HCT116 (cell line): ENCODE data around the gene KCNN4. TPM values are rescaled to one million over a fixed set of nuclear protein-coding genes. Genes with fewer than 3 reads are reported as not detected.

Source experiments
- ATAC-seq: fragments of 200-7000 bp; cut with Tn5 transposase; 2 replicates; pipeline ENCODE4 v1.9.1; 2020; ENCODE audit warnings: mild to moderate bottlenecking, moderate library complexity
- BruUV-seq: library from RNA; stranded (reverse); fragments of 400-500 nt; replicated peaks from 2 replicates; lab custom pipeline; 2021; lab: Mats Ljungman, UMichigan
- CTCF ChIA-PET: fragments of 300-600 bp; sonication (Branson Sonifier 250); formaldehyde crosslinking; loops from one replicate; lab custom pipeline; 2021; ENCODE audit warnings: antibody characterized with exemption; lab: Charles Lee
- POLR2A ChIA-PET: fragments of 300-600, 350-600 bp; sonication (Branson Sonifier 250); formaldehyde crosslinking; loops from one replicate; lab custom pipeline; 2021; ENCODE audit warnings: antibody characterized with exemption; lab: Charles Lee
- RAD21 ChIA-PET, 2 experiments: fragments of 300-600 bp; sonication (Branson Sonifier 250); formaldehyde crosslinking; loops; one replicate each; lab custom pipeline; 2023; ENCODE audit warnings: low total read pairs in 2 of 2; ENCODE audit not compliant: uncharacterized antibody in 2 of 2, unreplicated experiment in 2 of 2, low non-redundant PET in 1 of 2; lab: Charles Lee
- DNase-seq: peaks from one replicate; pipeline ENCODE4 v3.0.0-alpha.2; 2010; ENCODE audit warnings: low read depth, low spot score
- H2AFZ ChIP-seq: fragments of 200-600 bp; shearing (Covaris generic), sonication (generic); 2 replicates; pipeline ENCODE4 v1.6.1; 2017; ENCODE audit warnings: low read depth, mixed run types, mixed read lengths, antibody characterized with exemption, low read length; ENCODE audit not compliant: poor library complexity, severe bottlenecking
- H3K27ac ChIP-seq: 2 replicates; pipeline ENCODE4 v1.5.1; 2012; ENCODE audit warnings: low read depth, low read length
- H3K27me3 ChIP-seq: fragments of 200-600 bp; sonication (generic); 2 replicates; pipeline ENCODE4 v1.6.1; 2016; ENCODE audit warnings: mixed run types, low read length, mixed read lengths; ENCODE audit not compliant: insufficient read depth
- H3K36me3 ChIP-seq, 2 experiments: fragments of 200-500 bp in 1 of 2; fragments of 200-600 bp in 1 of 2; sonication (Bioruptor generic) in 1 of 2; sonication (generic) in 1 of 2; 2 replicates each; pipeline versions ENCODE4 v1.5.1 to v1.6.1; 2014 to 2016; ENCODE audit warnings: low read length in 2 of 2, inconsistent platforms in 1 of 2, mixed read lengths in 1 of 2, mixed run types in 1 of 2; ENCODE audit not compliant: insufficient read depth in 2 of 2, control insufficient read depth in 1 of 2
- H3K4me1 ChIP-seq, 2 experiments: fragments of 200-600 bp in 1 of 2; sonication (generic) in 1 of 2; 2 replicates each; pipeline versions ENCODE4 v1.5.1 to v1.6.1; 2012 to 2017; ENCODE audit warnings: low read length in 2 of 2, inconsistent platforms in 1 of 2, mild to moderate bottlenecking in 1 of 2, mixed read lengths in 1 of 2, mixed run types in 1 of 2, moderate library complexity in 1 of 2; ENCODE audit not compliant: insufficient read depth in 2 of 2, control insufficient read depth in 1 of 2
- H3K4me2 ChIP-seq: fragments of 200-600 bp; sonication (generic); 2 replicates; pipeline ENCODE4 v1.6.1; 2017; ENCODE audit warnings: mixed run types, low read length, mixed read lengths
- H3K4me3 ChIP-seq, 2 experiments: fragments of 200-600 bp in 1 of 2; sonication (generic) in 1 of 2; replicated peaks in 1 of 2; 2 replicates each; pipeline ENCODE4 v1.5.1; 2011 to 2016; ENCODE audit warnings: low read length in 2 of 2, control low read depth in 1 of 2, low read depth in 1 of 2, mild to moderate bottlenecking in 1 of 2, mixed read lengths in 1 of 2, mixed run types in 1 of 2
- H3K79me2 ChIP-seq: fragments of 200-600 bp; sonication (generic); 2 replicates; pipeline ENCODE4 v1.6.1; 2017; ENCODE audit warnings: mild to moderate bottlenecking, mixed run types, low read length, moderate library complexity, mixed read lengths; ENCODE audit not compliant: insufficient read depth
- H3K9ac ChIP-seq: fragments of 200-600 bp; sonication (generic); 2 replicates; pipeline ENCODE4 v1.6.1; 2016; ENCODE audit warnings: low read length, mixed read lengths
- H3K9me2 ChIP-seq: fragments of 200-600 bp; sonication (generic), shearing (Covaris generic); 2 replicates; pipeline ENCODE4 v1.6.1; 2017; ENCODE audit warnings: mixed run types, mild to moderate bottlenecking, moderate library complexity; ENCODE audit not compliant: insufficient read depth
- H3K9me3 ChIP-seq, 2 experiments: fragments of 200-500 bp in 1 of 2; fragments of 200-600 bp in 1 of 2; sonication (Bioruptor generic) in 1 of 2; sonication (generic) in 1 of 2; 2 replicates each; pipeline ENCODE4 v1.6.1; 2014 to 2017; ENCODE audit warnings: low read length in 2 of 2, mixed read lengths in 2 of 2, inconsistent platforms in 1 of 2, low read depth in 1 of 2, mild to moderate bottlenecking in 1 of 2, mixed run types in 1 of 2, moderate library complexity in 1 of 2; ENCODE audit not compliant: control insufficient read depth in 1 of 2, insufficient read depth in 1 of 2
- H4K20me1 ChIP-seq: fragments of 200-600 bp; sonication (generic), shearing (Covaris generic); 2 replicates; pipeline ENCODE4 v1.6.1; 2017; ENCODE audit warnings: mixed run types, mild to moderate bottlenecking, moderate library complexity; ENCODE audit not compliant: insufficient read depth
- EGR1 ChIP-seq: IDR thresholded peaks from 2 replicates; pipeline ENCODE4 v1.6.1; 2012; ENCODE audit warnings: low read depth
- EZH2 ChIP-seq: fragments of 200-600 bp; sonication (generic); IDR thresholded peaks from 2 replicates; pipeline ENCODE4 v1.6.1; 2017; ENCODE audit warnings: antibody characterized with exemption, mixed run types
- POLR2AphosphoS5 ChIP-seq: IDR thresholded peaks from 2 replicates; pipeline ENCODE4 v1.6.1; 2011; ENCODE audit warnings: mild to moderate bottlenecking, low read depth, low read length, moderate library complexity
- SP1 ChIP-seq: IDR thresholded peaks from 2 replicates; pipeline ENCODE4 v1.6.1; 2012; ENCODE audit warnings: low read depth
- SRF ChIP-seq: IDR thresholded peaks from 2 replicates; pipeline ENCODE4 v1.6.1; 2012; ENCODE audit warnings: low read depth
- YY1 ChIP-seq: IDR thresholded peaks from 2 replicates; pipeline ENCODE4 v1.6.1; 2011; ENCODE audit warnings: low read length, low read depth, moderate library complexity, mild to moderate bottlenecking; ENCODE audit not compliant: insufficient replicate concordance; ENCODE audit errors: extremely low read depth
- ZFX ChIP-seq: fragments of 450-650 bp; IDR thresholded peaks from 2 replicates; pipeline ENCODE4 v1.6.1; 2017
- ZNF274 ChIP-seq: fragments of 200-500 bp; sonication (Bioruptor generic); IDR thresholded peaks from 2 replicates; pipeline ENCODE4 v1.6.1; 2014; ENCODE audit warnings: mild to moderate bottlenecking, low read depth, low read length, inconsistent platforms
- intact Hi-C: fragments of 100-400 bp; cut with micrococcal nuclease; formaldehyde crosslinking; loops from 2 replicates; pipeline ENCODE4 v1.10.0; 2022
- total RNA-seq: library from RNA; stranded (reverse); gene quantifications from one replicate; pipeline ENCODE4 v1.2.1, GENCODE V29; 2021; ENCODE audit not compliant: unreplicated experiment
- TF ChIP-seq, protein P1 (sequence below): IDR thresholded peaks from 2 replicates; pipeline ENCODE4 v1.6.1; 2012; ENCODE audit warnings: low read depth
- TF ChIP-seq, protein P2 (sequence below): IDR thresholded peaks from 2 replicates; pipeline ENCODE4 v1.6.1; 2012

Gene KCNN4
- total RNA-seq, 1 experiment from 2014 or later: 72.9 TPM

DNA sequence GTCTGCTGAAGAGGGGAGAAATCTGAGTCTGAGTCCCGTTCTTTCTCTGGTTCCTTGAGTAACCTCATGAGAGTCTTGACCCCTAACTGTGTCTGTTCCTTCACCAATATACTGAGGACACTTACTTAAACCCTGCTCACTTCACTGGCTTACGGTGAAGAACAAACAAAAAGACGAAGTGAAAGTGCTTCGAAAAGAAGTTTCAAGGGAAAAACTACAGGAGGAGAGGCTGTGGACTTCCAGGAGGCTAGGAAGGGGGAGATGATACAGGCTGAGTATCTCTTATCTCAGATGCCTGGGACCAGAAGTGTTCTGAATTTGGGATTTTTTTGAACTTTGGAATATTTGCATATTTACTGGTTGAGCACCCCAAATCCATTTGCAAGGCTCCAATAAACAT, 32.1 kb downstream of the KCNN4 start:
- TF ChIP-seq EGR1: no peak
- TF ChIP-seq SRF: no peak
- no peak for TF ChIP-seq ZNF274
- Histone ChIP-seq H3K79me2 (peaks cover 51% of the 10 kb centered on the region), H3K4me2 (no peak overlapping the region), H3K27ac (no peak overlapping the region), H3K9me2 (no peaks in the 10 kb centered on the region), H3K36me3 (peaks cover 45 to 59% of the 10 kb centered on the region in 2 experiments), H3K4me3 (no peak overlapping the region), H4K20me1 (no peaks in the 10 kb centered on the region), H3K9ac (no peak overlapping the region), H3K9me3 (no peaks in the 10 kb centered on the region), H2AFZ (no peak overlapping the region), H3K27me3 (no peaks in the 10 kb centered on the region), H3K4me1 (peaks cover 12 to 35% of the 10 kb centered on the region in 2 experiments)
- ChIA-PET RAD21 (no interaction called here), CTCF (no interaction called here), POLR2A (no interaction called here)
- no peak for DNase-seq
- intact Hi-C loops: no loop called here
- no peak for ATAC-seq
- no TSS peak for BruUV-seq

DNA sequence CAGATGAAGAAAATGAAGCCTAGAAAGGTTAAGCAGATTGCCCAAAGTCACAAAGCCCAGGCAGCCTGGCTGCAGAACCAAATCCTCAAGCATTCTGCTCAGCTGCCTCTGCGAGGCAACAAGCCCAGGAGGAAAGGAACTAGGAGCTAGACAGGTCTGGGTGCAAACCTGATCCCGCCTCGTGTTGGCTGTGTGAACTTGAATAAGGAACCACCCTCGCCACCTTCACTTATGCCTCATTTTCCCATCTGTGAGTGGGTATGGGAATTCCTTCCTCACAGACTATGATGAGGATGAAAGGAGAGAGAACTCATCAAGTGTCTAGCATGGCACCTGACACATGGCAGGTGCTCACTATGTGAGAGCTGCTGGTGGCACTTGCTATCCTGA, 32.6 kb downstream of the KCNN4 start:
- Histone ChIP-seq H3K4me1 (peaks cover 10 to 31% of the 10 kb centered on the region in 2 experiments), H3K9ac (no peak overlapping the region), H3K4me2 (no peak overlapping the region), H3K27me3 (no peaks in the 10 kb centered on the region), H3K36me3 (peaks cover 47 to 63% of the 10 kb centered on the region in 2 experiments), H4K20me1 (no peaks in the 10 kb centered on the region), H3K27ac (no peak overlapping the region), H2AFZ (no peak overlapping the region), H3K79me2 (peaks cover 46% of the 10 kb centered on the region), H3K9me3 (no peaks in the 10 kb centered on the region), H3K9me2 (no peaks in the 10 kb centered on the region), H3K4me3 (no peak overlapping the region)
- ChIA-PET POLR2A (no interaction called here), CTCF (no interaction called here), RAD21 (no interaction called here)
- BruUV-seq: no TSS peak
- DNase-seq: no peak
- ATAC-seq: no peak
- TF ChIP-seq ZFX (no peak), SP1 (no peak), EGR1 (no peak), POLR2AphosphoS5 (no peak), EZH2 (no peak), ZNF274 (no peak), YY1 (no peak)
- TF ChIP-seq, protein P1, sequence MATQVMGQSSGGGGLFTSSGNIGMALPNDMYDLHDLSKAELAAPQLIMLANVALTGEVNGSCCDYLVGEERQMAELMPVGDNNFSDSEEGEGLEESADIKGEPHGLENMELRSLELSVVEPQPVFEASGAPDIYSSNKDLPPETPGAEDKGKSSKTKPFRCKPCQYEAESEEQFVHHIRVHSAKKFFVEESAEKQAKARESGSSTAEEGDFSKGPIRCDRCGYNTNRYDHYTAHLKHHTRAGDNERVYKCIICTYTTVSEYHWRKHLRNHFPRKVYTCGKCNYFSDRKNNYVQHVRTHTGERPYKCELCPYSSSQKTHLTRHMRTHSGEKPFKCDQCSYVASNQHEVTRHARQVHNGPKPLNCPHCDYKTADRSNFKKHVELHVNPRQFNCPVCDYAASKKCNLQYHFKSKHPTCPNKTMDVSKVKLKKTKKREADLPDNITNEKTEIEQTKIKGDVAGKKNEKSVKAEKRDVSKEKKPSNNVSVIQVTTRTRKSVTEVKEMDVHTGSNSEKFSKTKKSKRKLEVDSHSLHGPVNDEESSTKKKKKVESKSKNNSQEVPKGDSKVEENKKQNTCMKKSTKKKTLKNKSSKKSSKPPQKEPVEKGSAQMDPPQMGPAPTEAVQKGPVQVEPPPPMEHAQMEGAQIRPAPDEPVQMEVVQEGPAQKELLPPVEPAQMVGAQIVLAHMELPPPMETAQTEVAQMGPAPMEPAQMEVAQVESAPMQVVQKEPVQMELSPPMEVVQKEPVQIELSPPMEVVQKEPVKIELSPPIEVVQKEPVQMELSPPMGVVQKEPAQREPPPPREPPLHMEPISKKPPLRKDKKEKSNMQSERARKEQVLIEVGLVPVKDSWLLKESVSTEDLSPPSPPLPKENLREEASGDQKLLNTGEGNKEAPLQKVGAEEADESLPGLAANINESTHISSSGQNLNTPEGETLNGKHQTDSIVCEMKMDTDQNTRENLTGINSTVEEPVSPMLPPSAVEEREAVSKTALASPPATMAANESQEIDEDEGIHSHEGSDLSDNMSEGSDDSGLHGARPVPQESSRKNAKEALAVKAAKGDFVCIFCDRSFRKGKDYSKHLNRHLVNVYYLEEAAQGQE: no peak
- TF ChIP-seq, protein P2, sequence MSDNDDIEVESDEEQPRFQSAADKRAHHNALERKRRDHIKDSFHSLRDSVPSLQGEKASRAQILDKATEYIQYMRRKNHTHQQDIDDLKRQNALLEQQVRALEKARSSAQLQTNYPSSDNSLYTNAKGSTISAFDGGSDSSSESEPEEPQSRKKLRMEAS: no peak
- intact Hi-C loops: no loop called here
